WTC11 (cell line): ENCODE data around the gene RUNX1.

Experiments
- GRHL2 ChIP-seq: fragments of 250-450 bp; sonication (Bioruptor Pico); IDR thresholded peaks from 2 replicates; pipeline ENCODE4 v1.8.0; 2022; ENCODE audit warnings: mild to moderate bottlenecking, moderate library complexity; ENCODE audit not compliant: insufficient replicate concordance, severe bottlenecking
- NFYB ChIP-seq: sonication (generic); formaldehyde crosslinking; conservative IDR thresholded peaks from 2 replicates; pipeline ENCODE4 v1.8.0; 2022; ENCODE audit warnings: low read depth, missing genetic modification reagents
- PRRX2 ChIP-seq: fragments of 250-450 bp; sonication (Bioruptor Pico); IDR thresholded peaks from 2 replicates; pipeline ENCODE4 v1.8.0; 2021; ENCODE audit warnings: mild to moderate bottlenecking
- SP1 ChIP-seq: sonication (generic); formaldehyde crosslinking; conservative IDR thresholded peaks from 2 replicates; pipeline ENCODE4 v1.8.1; 2022; ENCODE audit warnings: missing genetic modification reagents
- ZNF121 ChIP-seq: sonication (generic); formaldehyde crosslinking; IDR thresholded peaks from 2 replicates; pipeline ENCODE4 v1.8.0; 2023; ENCODE audit warnings: missing genetic modification reagents
- TF ChIP-seq, protein P1 (sequence below): fragments of 200-600 bp; IDR thresholded peaks from 2 replicates; pipeline ENCODE4 v1.8.0; 2022; ENCODE audit warnings: antibody characterized with exemption
- TF ChIP-seq, protein P2 (sequence below): sonication (generic); formaldehyde crosslinking; IDR thresholded peaks from 2 replicates; pipeline ENCODE4 v1.8.1; 2023; ENCODE audit warnings: mild to moderate bottlenecking, missing genetic modification reagents, moderate library complexity
- TF ChIP-seq, protein P3 (sequence below): sonication (generic); formaldehyde crosslinking; IDR thresholded peaks from 2 replicates; pipeline ENCODE4 v1.8.1; 2023; ENCODE audit warnings: mild to moderate bottlenecking, moderate library complexity, missing genetic modification reagents
- TF ChIP-seq, protein P4 (sequence below): sonication (generic); formaldehyde crosslinking; IDR thresholded peaks from 2 replicates; pipeline ENCODE4 v1.8.1; 2023; ENCODE audit warnings: mild to moderate bottlenecking, missing genetic modification reagents

DNA sequence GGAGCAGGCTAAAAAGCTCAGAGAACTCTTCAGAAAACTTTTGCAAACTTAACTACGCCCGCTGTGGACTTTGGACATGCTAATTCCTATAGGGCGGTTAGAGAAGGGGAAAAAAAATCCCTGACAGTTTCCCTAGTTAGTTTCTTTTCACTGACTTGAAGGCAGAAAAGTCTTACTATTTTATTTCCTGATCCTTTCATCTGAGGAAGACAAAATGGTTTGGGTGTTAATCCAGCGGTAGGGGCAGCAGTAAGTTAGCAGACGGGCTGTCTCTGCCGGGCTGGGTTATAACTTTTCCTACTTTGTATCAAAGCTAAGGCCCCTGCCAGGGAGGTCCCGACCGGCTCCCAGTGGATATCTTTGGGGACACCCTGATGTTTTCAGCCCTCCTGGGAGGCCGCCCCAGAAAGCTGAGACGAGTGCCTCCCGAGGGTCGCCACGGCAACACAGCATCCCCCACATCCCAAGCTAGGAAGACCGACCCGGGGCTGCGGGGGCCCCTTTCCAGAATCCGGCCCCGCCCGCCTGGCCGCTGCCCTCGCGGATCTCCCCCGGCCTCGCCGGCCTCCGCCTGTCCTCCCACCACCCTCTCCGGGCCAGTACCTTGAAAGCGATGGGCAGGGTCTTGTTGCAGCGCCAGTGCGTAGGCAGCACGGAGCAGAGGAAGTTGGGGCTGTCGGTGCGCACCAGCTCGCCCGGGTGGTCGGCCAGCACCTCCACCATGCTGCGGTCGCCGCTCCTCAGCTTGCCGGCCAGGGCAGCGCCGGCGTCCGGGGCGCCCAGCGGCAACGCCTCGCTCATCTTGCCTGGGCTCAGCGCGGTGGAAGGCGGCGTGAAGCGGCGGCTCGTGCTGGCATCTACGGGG lies 162.6 kb downstream of the RUNX1 start:
- TF ChIP-seq, protein P1, sequence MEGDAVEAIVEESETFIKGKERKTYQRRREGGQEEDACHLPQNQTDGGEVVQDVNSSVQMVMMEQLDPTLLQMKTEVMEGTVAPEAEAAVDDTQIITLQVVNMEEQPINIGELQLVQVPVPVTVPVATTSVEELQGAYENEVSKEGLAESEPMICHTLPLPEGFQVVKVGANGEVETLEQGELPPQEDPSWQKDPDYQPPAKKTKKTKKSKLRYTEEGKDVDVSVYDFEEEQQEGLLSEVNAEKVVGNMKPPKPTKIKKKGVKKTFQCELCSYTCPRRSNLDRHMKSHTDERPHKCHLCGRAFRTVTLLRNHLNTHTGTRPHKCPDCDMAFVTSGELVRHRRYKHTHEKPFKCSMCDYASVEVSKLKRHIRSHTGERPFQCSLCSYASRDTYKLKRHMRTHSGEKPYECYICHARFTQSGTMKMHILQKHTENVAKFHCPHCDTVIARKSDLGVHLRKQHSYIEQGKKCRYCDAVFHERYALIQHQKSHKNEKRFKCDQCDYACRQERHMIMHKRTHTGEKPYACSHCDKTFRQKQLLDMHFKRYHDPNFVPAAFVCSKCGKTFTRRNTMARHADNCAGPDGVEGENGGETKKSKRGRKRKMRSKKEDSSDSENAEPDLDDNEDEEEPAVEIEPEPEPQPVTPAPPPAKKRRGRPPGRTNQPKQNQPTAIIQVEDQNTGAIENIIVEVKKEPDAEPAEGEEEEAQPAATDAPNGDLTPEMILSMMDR = no peak
- TF ChIP-seq, protein P2, sequence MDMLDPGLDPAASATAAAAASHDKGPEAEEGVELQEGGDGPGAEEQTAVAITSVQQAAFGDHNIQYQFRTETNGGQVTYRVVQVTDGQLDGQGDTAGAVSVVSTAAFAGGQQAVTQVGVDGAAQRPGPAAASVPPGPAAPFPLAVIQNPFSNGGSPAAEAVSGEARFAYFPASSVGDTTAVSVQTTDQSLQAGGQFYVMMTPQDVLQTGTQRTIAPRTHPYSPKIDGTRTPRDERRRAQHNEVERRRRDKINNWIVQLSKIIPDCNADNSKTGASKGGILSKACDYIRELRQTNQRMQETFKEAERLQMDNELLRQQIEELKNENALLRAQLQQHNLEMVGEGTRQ (CRISPR knock-in tag) = no peak
- TF ChIP-seq, protein P3, sequence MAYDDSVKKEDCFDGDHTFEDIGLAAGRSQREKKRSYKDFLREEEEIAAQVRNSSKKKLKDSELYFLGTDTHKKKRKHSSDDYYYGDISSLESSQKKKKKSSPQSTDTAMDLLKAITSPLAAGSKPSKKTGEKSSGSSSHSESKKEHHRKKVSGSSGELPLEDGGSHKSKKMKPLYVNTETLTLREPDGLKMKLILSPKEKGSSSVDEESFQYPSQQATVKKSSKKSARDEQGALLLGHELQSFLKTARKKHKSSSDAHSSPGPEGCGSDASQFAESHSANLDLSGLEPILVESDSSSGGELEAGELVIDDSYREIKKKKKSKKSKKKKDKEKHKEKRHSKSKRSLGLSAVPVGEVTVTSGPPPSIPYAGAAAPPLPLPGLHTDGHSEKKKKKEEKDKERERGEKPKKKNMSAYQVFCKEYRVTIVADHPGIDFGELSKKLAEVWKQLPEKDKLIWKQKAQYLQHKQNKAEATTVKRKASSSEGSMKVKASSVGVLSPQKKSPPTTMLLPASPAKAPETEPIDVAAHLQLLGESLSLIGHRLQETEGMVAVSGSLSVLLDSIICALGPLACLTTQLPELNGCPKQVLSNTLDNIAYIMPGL (CRISPR knock-in tag) = 0 out of 2 replicates have a peak, but pooled peaks have one; percentile 21
- TF ChIP-seq NFYB = no peak
- no peak for TF ChIP-seq ZNF121
- no peak for TF ChIP-seq GRHL2 (CRISPR knock-in tag)
- TF ChIP-seq PRRX2 = no peak
- TF ChIP-seq SP1 (CRISPR knock-in tag) = no peak
- TF ChIP-seq, protein P4, sequence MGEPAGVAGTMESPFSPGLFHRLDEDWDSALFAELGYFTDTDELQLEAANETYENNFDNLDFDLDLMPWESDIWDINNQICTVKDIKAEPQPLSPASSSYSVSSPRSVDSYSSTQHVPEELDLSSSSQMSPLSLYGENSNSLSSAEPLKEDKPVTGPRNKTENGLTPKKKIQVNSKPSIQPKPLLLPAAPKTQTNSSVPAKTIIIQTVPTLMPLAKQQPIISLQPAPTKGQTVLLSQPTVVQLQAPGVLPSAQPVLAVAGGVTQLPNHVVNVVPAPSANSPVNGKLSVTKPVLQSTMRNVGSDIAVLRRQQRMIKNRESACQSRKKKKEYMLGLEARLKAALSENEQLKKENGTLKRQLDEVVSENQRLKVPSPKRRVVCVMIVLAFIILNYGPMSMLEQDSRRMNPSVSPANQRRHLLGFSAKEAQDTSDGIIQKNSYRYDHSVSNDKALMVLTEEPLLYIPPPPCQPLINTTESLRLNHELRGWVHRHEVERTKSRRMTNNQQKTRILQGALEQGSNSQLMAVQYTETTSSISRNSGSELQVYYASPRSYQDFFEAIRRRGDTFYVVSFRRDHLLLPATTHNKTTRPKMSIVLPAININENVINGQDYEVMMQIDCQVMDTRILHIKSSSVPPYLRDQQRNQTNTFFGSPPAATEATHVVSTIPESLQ (CRISPR knock-in tag) = no peak
